ENCODE measurements around the gene OR51F1.
"Not testable (repeated sequence)": the region's sequence is repeated elsewhere in the genome, so short reads cannot be mapped to it uniquely, and the experiment has no call there.

Gene OR51F1, protein sequence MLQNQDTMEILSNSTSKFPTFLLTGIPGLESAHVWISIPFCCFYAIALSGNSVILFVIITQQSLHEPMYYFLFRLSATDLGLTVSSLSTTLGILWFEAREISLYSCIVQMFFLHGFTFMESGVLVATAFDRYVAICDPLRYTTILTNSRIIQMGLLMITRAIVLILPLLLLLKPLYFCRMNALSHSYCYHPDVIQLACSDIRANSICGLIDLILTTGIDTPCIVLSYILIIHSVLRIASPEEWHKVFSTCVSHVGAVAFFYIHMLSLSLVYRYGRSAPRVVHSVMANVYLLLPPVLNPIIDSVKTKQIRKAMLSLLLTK

DNA sequence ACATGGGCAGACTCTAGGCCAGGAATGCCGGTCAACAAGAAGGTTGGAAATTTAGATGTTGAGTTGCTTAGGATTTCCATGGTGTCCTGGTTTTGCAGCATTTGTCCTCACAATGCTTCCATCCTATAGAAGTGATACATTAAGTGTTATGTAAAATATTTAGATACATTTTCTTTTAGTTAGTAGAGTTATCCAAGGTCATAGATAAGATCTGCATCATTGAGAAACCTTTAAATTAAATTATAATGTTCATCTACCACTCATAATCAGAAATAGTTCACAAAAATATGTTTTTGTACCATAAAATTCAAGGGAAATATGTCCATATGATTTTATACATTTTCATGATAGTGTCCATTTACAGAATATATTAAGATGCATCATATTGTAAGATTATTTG lies at the start of gene OR51F1:
Gene OR51F1 (minus strand): TSS at position 101 of the 400 bp plus-strand sequence. CDS start 0 bp downstream, at position 101.
- no peak for DNase-seq

DNA sequence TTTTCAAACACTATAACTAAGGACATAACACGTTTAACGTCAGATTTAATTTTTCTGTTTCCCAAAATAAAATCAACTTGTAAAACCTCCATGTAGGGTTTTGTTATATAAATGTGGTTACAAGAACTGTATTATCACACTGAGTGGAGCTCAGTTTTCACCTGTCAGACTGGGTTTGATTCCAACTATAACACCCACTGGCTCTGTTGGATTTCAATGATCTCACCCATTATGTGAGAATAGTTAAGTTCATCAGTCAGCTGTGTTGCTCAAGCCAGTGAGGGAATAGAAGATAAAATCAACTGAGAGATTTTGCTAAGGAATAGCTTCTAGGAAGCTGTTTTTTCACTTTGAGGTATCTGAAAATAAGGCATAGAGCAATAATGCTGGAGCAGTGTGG lies 39.5 kb upstream of the OR51F1 start:
- DNase-seq, result no peak

DNA sequence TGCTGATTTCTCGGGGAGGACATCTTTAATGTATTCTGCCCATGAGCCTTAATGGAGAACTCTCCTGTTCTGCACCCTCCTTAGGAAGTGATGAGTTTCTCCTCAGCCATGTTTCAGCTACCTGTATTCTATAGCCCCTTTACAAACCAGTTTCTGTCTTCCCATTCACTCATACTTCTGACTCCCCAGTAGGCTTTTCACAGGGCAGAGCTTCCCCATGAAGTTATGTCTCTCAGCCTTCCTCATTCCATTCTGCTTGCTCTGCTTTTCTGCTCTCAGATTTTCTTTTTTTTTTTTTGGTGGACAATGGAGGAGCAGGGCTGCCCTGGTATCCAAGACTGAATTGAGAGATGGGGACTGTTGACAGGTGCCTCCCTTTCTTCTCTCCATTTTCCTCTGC lies 38.7 kb upstream of the OR51F1 start:
- DNase-seq, result no peak

DNA sequence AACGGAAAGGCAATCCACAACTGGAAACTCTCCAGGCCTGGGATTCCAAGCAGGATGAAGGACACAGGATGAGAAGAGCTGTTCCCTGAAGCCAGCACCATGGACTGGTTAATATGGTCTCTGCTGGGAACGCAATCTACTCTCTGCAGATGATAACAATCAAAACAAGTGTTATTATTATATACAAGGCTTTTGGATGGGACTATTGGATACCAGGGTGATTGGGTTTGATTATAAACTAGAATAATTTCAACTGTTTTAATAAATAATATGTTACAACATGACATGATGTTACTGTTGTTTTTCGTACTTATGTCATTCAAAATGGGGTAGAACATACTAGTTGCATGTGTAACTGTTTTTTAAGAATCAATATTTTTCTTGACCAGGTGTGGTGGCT lies 34.5 kb upstream of the OR51F1 start, which contains the start of gene OR52R1:
Gene OR52R1 (minus strand): TSS at position 101 of the 400 bp plus-strand sequence. CDS start 0 bp downstream, at position 101.
- DNase-seq, result no peak

DNA sequence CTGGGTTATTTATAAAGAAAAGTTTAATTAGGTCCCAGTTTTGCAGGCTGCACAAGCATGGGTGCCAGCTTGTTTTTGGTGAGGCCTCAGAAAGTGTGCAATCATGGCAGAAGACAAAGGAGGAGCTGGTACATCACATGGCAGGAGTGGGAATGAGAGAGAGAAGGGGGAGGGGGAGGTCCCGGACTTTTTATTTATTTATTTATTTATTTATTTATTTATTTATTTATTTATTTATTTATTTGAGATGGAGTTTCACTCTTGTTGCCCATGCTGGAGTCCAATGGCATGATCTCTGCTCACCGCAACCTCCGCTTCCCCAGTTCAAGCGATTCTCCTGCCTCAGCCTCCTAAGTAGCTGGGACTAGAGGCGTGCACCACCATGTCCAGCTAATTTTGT lies 31.6 kb upstream of the OR51F1 start:
- not testable (repeated sequence) for DNase-seq

DNA sequence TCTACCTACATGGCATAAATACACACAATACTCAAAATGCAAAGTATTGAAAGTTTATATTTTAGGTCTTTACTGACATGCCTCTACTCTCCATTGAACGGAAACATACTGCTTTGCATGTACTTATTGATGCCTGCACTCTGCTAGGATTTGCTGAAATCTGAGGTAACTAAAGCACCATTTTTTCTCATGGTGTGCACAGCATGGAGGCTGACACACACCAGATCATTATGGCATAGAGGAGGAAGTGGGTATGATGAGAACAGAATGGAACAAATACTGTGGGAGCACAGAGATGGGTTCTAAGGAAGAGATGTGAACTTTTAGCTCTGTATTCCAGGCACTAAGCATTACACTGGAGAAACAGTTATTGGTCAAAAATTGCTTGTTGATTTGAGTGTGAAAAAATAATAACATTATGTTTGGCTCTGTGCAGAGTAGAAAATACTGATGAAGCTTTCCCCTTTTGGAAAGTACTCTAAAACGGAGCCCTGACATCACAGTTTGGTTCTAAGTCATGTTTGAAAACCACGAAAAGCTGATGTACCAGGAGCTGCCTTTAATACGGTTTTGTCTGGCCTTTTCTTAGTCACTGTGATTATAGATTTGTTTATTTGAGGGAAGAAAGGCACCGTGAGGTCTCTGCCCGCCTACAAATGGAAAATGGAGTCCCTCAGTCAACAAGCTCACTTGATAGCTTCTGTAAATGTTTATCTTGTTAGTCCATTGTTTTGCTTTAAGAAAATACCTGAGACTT lies 28.9 kb upstream of the OR51F1 start:
- no peak for DNase-seq

DNA sequence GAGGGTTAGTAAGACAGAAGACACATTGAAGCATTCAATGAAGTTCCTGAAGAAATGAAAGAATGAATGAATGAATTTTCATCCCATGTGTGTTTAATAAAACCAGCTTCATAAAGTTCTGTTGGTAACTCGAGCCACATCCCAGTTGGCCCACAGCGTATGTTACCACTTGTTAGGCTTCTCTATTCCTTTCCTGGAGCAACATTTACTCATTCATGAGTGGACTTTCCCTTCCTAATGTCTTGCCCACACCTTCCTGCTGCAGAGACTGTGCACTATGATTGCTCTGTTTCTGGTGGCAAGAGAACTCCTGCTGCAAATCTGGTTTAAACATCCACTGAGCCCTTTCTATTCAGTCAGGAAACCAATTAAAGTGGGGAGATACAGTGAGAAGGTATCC lies 27.5 kb upstream of the OR51F1 start:
- DNase-seq, result no peak

DNA sequence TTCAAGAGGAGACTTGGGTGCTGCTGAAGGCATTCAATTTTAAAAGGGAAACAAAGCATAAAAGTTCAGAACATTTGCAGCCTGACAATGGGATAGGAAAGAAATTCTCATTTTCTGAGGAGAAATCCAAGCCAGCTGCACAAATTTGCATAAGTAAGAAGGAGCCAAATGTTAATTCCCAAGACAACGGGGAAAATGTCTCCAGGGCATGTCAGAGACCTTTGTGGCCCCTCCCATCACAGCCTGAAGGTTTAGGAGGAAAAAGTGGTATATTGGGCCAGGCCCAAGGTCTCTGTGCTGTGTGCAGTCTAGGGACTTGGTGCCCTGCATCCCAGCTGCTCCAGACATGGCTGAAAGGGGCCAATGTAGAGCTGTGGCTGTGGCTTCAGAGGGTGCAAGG lies 12.7 kb upstream of the OR51F1 start:
- no peak for DNase-seq

DNA sequence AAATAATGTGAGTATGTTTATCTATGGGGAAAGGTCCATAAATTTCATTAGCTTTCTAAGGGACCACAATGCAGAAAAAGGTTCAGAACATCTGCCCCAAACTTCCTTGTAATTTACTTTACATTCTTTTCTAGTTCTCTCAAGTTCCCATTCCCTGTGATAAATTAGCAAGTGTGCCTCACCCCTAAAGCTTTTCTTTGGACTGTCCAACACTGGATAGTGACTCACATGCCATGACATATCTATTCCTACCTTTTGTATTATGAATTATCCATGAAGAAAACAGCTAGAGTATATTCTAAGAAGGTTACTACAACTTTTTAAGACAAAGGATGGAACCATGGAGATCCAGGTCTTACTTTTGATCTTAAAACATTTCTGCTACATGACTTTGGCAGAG lies 1.6 kb downstream of the OR51F1 start:
- no peak for DNase-seq

DNA sequence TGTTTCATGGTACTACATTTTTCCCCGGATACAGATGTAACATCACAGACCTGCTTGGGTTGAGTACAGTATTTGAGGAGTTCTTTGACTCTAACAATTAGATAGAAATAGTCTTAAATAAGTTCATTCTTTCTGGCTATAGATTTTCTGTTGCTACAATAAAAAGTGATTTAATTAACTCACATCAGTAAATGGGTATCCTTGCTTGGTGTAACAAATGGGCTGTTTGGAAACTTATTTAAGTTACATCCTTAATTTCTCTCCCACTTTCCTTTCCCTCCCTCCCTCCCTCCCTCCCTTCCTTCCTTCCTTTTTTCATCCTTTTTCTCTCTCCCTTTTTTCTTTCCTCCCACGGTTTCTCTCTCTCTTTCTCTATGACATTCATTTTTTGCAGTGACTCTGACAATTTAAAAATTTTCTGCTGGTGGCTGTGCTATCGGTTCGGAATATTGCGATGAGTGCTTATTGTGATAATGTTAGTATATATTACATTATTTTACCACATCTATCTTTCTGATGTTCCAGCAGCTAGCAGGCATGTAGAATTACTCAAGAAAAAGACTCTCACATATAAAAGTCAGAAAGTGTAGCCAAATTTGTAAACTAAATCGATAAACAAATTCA lies 3.2 kb downstream of the OR51F1 start:
- DNase-seq, result no peak

DNA sequence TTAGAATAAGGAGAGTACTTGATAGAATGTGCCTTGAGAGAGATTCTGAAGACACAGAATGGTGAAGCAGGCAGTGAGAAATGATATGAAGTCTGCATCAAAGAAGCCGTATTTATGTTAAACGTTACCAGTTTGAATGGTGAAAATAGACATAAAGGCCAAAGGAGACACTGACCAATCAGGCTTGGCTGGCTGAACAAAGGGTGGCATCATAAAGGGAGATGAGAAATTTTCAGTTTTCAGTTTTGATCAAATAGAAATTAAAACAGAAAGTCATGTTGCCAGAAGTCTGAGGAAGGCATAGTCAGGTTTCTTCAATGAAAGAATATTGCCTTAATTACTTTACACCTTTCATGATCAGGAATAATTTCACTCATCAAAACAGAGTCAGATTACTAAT lies 6.6 kb downstream of the OR51F1 start:
- no peak for DNase-seq

DNA sequence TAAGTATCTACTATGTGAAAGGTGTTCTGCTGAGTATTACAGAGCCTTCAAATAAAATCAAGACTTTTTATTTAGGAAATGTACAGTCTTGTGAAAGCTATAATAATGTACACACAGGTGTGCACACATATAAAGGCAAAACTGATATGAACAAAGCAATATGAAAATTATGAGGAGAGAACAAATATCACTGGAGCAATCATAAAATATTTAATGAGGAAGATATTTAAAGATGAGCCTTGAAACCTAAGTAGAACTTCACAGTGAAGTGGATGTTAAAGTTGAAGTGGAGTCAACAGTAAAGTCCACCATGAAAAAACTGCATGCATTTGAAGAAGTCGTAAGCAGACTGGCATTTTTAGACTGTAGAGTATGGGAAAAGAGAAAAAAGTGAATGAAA lies 18.5 kb downstream of the OR51F1 start:
- DNase-seq, result no peak

DNA sequence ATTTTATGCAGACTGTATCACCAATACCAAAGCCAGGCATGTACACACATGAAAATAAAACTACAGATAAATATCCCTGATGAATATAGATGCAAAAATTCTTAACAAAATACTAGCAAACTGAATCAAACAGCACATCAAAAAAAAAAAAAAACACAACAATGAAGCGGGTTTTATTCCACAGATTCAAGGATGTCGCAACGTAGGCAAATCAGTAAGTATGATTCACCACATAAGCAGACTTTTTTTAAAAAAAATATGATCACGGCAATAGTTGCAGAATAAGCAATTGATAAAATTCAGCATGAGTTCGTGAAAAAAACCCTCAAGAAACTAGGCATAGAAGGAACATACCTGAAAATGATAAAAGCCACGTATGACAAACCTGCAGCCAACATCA lies 21.3 kb downstream of the OR51F1 start:
- DNase-seq, result no peak

DNA sequence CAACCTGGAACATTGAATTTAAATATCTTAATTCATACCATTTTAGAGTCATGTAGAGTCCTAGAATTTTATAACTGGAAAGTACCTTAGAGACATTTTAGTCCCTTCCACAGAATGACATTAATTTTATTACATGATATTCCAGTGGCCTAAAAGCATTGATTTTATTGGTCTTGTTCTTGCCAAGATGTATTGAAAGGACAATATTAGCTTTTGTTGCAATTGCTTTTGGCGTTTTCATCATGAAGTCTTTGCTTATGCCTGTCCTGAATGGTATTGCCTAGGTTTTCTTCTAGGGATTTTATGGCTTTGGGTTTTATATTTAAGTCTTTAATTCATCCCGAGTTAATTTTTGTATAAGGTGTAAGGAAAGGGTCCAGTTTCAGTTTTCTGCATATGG lies 29.0 kb downstream of the OR51F1 start:
- no peak for DNase-seq

DNA sequence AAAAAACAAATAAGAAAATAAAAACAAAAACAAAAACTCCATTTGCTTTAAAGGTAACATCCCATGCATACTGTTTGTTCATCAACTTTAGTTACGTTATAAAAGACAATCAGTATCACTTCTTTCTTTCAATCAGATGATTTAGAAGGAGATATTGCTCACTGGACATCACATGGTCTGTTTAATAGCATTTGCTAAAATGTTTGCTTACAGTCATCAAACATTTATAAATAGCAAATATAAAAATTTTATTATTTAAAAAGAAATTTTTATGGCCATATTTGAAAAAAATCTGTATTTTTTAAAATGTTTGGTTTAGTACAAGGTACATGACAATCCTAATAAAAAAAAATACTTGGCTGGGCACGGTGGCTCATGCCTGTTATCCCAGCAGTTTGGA lies 42.6 kb downstream of the OR51F1 start:
- DNase-seq, result no peak

DNA sequence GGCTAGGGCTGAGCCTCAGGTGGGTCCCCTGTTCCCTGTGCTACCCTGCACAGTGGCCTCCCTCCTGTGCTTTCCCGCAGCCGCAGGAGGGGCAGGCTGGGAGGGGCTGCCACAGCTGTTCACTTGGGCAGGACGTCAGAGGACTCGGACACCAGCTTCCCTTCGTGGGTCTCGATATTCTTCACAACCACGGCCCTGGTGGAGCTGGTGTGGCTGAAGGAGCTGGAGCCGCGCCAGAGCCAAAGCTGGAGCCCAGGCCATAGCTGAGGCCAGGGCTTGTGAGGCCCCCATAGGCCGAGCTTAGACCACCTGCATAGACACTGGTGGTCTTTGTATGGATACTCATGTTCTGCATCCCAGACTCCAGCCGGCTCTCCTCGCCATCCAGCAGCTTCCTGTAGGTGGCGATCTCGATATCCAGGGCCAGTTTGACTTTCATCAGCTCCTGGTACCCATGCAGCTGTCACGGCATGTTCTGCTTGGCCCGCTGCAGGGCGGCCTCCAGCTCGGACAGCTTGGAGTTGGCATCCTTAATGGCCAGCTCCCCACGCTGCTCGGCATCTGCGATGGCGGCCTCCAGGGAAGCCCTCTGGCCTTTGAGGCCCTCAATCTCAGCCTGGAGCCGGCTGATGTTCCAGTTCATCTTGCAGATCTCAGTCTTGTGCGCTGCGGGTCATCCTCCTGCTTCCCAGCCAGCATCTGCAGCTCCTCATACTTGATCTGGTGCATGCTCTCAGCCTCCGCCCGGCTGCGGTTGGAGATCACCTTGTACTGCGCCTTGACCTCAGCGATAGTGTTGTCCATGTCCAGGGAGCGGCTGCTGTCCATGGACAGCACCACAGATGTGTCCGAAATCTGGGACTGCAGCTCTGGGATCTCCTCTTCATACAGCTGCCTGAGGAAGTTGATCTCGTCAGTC lies 46.9 kb downstream of the OR51F1 start:
- DNase-seq, result not testable (repeated sequence)

Measured in NCI-H524 (cell line).